Activated gamma-delta T cell treated with anti-CD3 and anti-CD28 coated beads, Interleukin-2, amount 50 U/mL, for 16 hours (primary cell): ENCODE results near the gene ZNF655.
"Not testable (repeated sequence)": the region's sequence is repeated elsewhere in the genome, so short reads cannot be mapped to it uniquely, and the experiment has no call there.

Source experiments
- DNase-seq: peaks from one replicate; pipeline ENCODE4 v3.0.0-alpha.2; 2020; ENCODE audit warnings: low read depth

The ZNF655 gene

GRCh38 chr7:99560834-99561736 is 2.6 kb downstream of the ZNF655 start:
- DNase-seq = no peak

GRCh38 chr7:99561737-99562051 is 3.3 kb downstream of the ZNF655 start:
- DNase-seq = no peak

GRCh38 chr7:99562114-99562784 is 3.8 kb downstream of the ZNF655 start:
- DNase-seq = no peak

- DNase-seq = no peak
Measured at GRCh38 chr7:99562832-99563231, 4.4 kb downstream of the ZNF655 start.

GRCh38 chr7:99563650-99564049 is 5.2 kb downstream of the ZNF655 start:
- DNase-seq = no peak

GRCh38 chr7:99568770-99569169 is 10.3 kb downstream of the ZNF655 start:
- not testable (repeated sequence) for DNase-seq

GRCh38 chr7:99571768-99572167 is 13.3 kb downstream of the ZNF655 start:
- DNase-seq = no peak

GRCh38 chr7:99573257-99573656 is 14.8 kb downstream of the ZNF655 start:
- no peak for DNase-seq

GRCh38 chr7:99576251-99576650 is 17.8 kb downstream of the ZNF655 start:
- no peak for DNase-seq

GRCh38 chr7:99579281-99579955 is 21.0 kb downstream of the ZNF655 start:
- DNase-seq = no peak

- peak; percentile 33 for DNase-seq
Measured at GRCh38 chr7:99579956-99580777, 21.7 kb downstream of the ZNF655 start.

- DNase-seq = not testable (repeated sequence)
Measured at GRCh38 chr7:99580778-99581332, 22.4 kb downstream of the ZNF655 start.

- no peak for DNase-seq
Measured at GRCh38 chr7:99588868-99589267, 30.4 kb downstream of the ZNF655 start.

GRCh38 chr7:99594948-99595745 is 36.7 kb downstream of the ZNF655 start:
- no peak for DNase-seq

GRCh38 chr7:99596408-99596955 is 38.0 kb downstream of the ZNF655 start:
- no peak for DNase-seq

- DNase-seq = no peak
Measured at GRCh38 chr7:99597762-99598501, 39.5 kb downstream of the ZNF655 start, which contains the start of gene TMEM225B. TMEM225B (plus strand) TSS chr7:99598267; CDS start chr7:99604389, 6,122 bp downstream.

- DNase-seq = no peak
Measured at GRCh38 chr7:99599836-99600235, 41.4 kb downstream of the ZNF655 start.

- DNase-seq = no peak
Measured at GRCh38 chr7:99601656-99602310, 43.3 kb downstream of the ZNF655 start.

GRCh38 chr7:99605527-99605926 is 47.1 kb downstream of the ZNF655 start:
- no peak for DNase-seq
